Upper lobe of left lung (tissue), 6 donors: ENCODE measurements around the gene CDKN1C. TPM values are rescaled to one million over a fixed set of nuclear protein-coding genes. Genes with fewer than 3 reads are reported as not detected.

Experiments used
- ATAC-seq, 2 donors: fragments of 200-7000 bp; cut with Tn5 transposase; one replicate each; pipeline ENCODE4 v1.9.1; 2022; ENCODE audit warnings: mild to moderate bottlenecking in 2 of 2, moderate library complexity in 2 of 2; ENCODE audit not compliant: low FRiP score in 2 of 2
- DNase-seq, 2 donors: peaks; one replicate each; pipeline ENCODE4 v3.0.0-alpha.2; 2019 to 2020
- H3K27ac ChIP-seq, 4 donors: fragments of 200-600 bp; sonication (generic); one replicate each; pipeline ENCODE4 v1.5.1; 2016 to 2019
- H3K27me3 ChIP-seq, 4 donors: fragments of 200-600 bp; sonication (generic); one replicate each; pipeline ENCODE4 v1.5.1; 2017 to 2019
- H3K36me3 ChIP-seq, 4 donors: fragments of 200-600 bp; sonication (generic); one replicate each; pipeline ENCODE4 v1.5.1; 2016 to 2019
- H3K4me1 ChIP-seq, 4 donors: fragments of 200-600 bp; sonication (generic); one replicate each; pipeline ENCODE4 v1.5.1; 2018 to 2019
- H3K4me3 ChIP-seq, 4 donors: fragments of 200-600 bp; sonication (generic); one replicate each; pipeline ENCODE4 v1.5.1; 2017 to 2019; ENCODE audit warnings: mild to moderate bottlenecking in 2 of 4, moderate library complexity in 1 of 4
- H3K9me3 ChIP-seq, 4 donors: fragments of 200-600 bp; sonication (generic); one replicate each; pipeline ENCODE4 v1.5.1; 2018 to 2019
- EP300 ChIP-seq, 4 donors: sonication (generic); formaldehyde crosslinking; IDR thresholded peaks; one replicate each; pipeline ENCODE4 v1.5.1; 2017; ENCODE audit warnings: antibody characterized with exemption in 4 of 4, control low read depth in 2 of 4
- POLR2A ChIP-seq, 4 donors: fragments of 450-650 bp; IDR thresholded peaks; one replicate each; pipeline ENCODE4 v1.5.1; 2016 to 2017; ENCODE audit warnings: antibody characterized with exemption in 4 of 4, mild to moderate bottlenecking in 2 of 4
- POLR2AphosphoS5 ChIP-seq, 2 donors: sonication (generic); formaldehyde crosslinking; IDR thresholded peaks; one replicate each; pipeline ENCODE4 v1.5.1; 2017; ENCODE audit warnings: antibody characterized with exemption in 2 of 2
- WGBS, 2 donors: methylation state at CpG; one replicate each; pipeline ENCODE4 v1.1.5; 2017 to 2018; 5-methylcytosine and 5-hydroxymethylcytosine counted together
- total RNA-seq, 6 donors: library from RNA; depleted of rRNA in 4 of 6; stranded (reverse); fragments of >200 nt in 4 of 6; gene quantifications; one replicate each; pipeline versions ENCODE4 v1.1.0 to v1.2.1, GENCODE V29; 2016 to 2021
- TF ChIP-seq, protein P1 (sequence below), 6 experiments: fragments of 450-650 bp in 4 of 6; fragments of 200-600 bp in 2 of 6; sonication (generic) in 2 of 6; IDR thresholded peaks; one replicate each; pipeline ENCODE4 v1.5.1; 2016 to 2019; ENCODE audit warnings: antibody characterized with exemption in 6 of 6
- donor health status: DM: no; HTN: no; CAD: no; lungs with moderate emphysema.
- donor health status: DM: no; HTN: yes; CAD: no; lungs with severe emphysema.

Gene CDKN1C
- total RNA-seq, 6 donors from 2014 or later: 23.4 to 71.9 (median 33.6) TPM

DNA sequence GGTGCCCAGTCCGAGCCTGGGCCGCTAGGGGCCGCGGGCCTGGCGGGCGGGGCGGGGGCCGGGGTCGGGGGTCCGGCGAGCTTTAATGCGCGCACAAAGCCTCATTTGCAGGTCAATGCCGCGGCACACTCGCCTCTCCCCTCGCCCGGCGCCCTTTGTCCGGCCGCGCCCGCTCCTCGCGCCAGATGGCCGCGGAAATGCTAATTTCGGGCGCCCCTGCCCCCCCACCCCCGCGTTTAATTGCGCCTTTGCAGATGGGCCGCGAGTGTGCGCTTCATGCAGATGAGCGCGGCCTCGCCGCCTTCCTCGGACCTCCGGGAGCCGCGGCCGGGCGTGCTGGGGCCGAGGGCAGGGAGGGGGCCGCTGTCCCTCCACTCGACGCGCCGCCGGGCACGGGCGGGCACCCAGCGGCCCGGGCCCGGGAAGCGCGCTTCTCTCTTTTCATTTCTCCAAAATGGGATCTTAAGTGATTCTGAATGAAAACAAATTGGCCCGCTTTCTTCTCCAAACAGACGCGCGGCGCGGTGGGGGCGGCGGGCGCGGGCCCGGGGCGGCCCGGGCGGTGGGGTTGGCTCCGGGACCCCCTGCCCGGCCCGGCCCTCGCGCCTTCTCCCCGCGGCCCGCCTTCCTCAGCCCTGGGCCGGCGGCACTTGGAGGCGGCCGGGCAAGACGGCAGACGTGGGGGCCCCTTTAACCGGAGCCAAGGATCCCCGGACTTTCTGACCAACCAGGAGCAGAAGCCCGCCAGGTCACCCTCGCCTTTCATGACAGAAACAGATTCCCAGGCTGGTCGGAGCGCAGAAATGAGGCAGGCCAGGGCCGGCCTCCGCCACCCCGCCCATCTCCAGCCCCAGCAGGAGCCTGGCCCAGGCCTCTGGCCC, 22.9 kb downstream of the CDKN1C start:
- Histone ChIP-seq H3K4me3 (peak overlapping the region in 3 of 4 donors; percentile 25 to 35 (median 30)), H3K27ac (peak overlapping the region in 3 of 4 donors; percentile 27 to 45 (median 35)), H3K9me3 (no peaks in the 10 kb centered on the region), H3K36me3 (no peaks in the 10 kb centered on the region), H3K4me1 (peaks cover 10 to 19% (median 12%) of the 10 kb centered on the region in 4 donors), H3K27me3 (peaks cover 0 to 15% (median 6%) of the 10 kb centered on the region in 4 donors)
- TF ChIP-seq EP300 (IDR thresholded peaks at IDR 0.05) (no peak), POLR2AphosphoS5 (IDR thresholded peaks at IDR 0.05) (no peak), POLR2A (IDR thresholded peaks at IDR 0.05) (no peak)
- TF ChIP-seq, protein P1, sequence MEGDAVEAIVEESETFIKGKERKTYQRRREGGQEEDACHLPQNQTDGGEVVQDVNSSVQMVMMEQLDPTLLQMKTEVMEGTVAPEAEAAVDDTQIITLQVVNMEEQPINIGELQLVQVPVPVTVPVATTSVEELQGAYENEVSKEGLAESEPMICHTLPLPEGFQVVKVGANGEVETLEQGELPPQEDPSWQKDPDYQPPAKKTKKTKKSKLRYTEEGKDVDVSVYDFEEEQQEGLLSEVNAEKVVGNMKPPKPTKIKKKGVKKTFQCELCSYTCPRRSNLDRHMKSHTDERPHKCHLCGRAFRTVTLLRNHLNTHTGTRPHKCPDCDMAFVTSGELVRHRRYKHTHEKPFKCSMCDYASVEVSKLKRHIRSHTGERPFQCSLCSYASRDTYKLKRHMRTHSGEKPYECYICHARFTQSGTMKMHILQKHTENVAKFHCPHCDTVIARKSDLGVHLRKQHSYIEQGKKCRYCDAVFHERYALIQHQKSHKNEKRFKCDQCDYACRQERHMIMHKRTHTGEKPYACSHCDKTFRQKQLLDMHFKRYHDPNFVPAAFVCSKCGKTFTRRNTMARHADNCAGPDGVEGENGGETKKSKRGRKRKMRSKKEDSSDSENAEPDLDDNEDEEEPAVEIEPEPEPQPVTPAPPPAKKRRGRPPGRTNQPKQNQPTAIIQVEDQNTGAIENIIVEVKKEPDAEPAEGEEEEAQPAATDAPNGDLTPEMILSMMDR (IDR thresholded peaks at IDR 0.05): no peak
- DNase-seq (peak in 1 of 2 donors; percentile 83), ATAC-seq (peak in 1 of 2 donors; percentile 7)
- 0 to 11% methylated on average over 3 to 50 of the region's 96 CpGs for WGBS, 2 donors

GRCh38 chr11:2860636-2861035, 24.9 kb downstream of the CDKN1C start:
- Histone ChIP-seq H3K27me3 (peaks cover 0 to 15% (median 6%) of the 10 kb centered on the region in 4 donors), H3K9me3 (no peaks in the 10 kb centered on the region), H3K27ac (no peak overlapping the region), H3K4me1 (peaks cover 10 to 19% (median 12%) of the 10 kb centered on the region in 4 donors), H3K36me3 (no peaks in the 10 kb centered on the region), H3K4me3 (no peak overlapping the region)
- TF ChIP-seq, protein P1 (IDR thresholded peaks at IDR 0.05): no peak
- TF ChIP-seq EP300 (IDR thresholded peaks at IDR 0.05): no peak
- TF ChIP-seq POLR2AphosphoS5 (IDR thresholded peaks at IDR 0.05): no peak
- no peak for TF ChIP-seq POLR2A (IDR thresholded peaks at IDR 0.05)
- ATAC-seq: no peak
- no peak for DNase-seq
- 88% methylated on average over 7 of the region's 7 CpGs for WGBS, 2 donors

GRCh38 chr11:2859699-2860037, 25.9 kb downstream of the CDKN1C start:
- WGBS, 2 donors: 87 to 93% methylated on average over 4 to 10 of the region's 10 CpGs
- Histone ChIP-seq H3K4me3 (no peak overlapping the region), H3K9me3 (no peaks in the 10 kb centered on the region), H3K4me1 (peaks cover 10 to 19% (median 12%) of the 10 kb centered on the region in 4 donors), H3K36me3 (no peaks in the 10 kb centered on the region), H3K27me3 (peaks cover 0 to 15% (median 6%) of the 10 kb centered on the region in 4 donors), H3K27ac (no peak overlapping the region)
- ATAC-seq (no peak), DNase-seq (no peak)
- no peak for TF ChIP-seq EP300 (IDR thresholded peaks at IDR 0.05)
- no peak for TF ChIP-seq POLR2AphosphoS5 (IDR thresholded peaks at IDR 0.05)
- TF ChIP-seq, protein P1 (IDR thresholded peaks at IDR 0.05): no peak
- no peak for TF ChIP-seq POLR2A (IDR thresholded peaks at IDR 0.05)

- 87 to 95% methylated on average over 4 to 16 of the region's 16 CpGs for WGBS, 2 donors
- Histone ChIP-seq H3K4me1 (peaks cover 10 to 14% (median 12%) of the 10 kb centered on the region in 4 donors), H3K27ac (no peak overlapping the region), H3K36me3 (no peaks in the 10 kb centered on the region), H3K9me3 (no peaks in the 10 kb centered on the region), H3K27me3 (peaks cover 0 to 15% (median 6%) of the 10 kb centered on the region in 4 donors), H3K4me3 (no peak overlapping the region)
- ATAC-seq (no peak), DNase-seq (peak in 1 of 2 donors; percentile 61)
- no peak for TF ChIP-seq EP300 (IDR thresholded peaks at IDR 0.05)
Observed at GRCh38 chr11:2858995-2859698, 26.4 kb downstream of the CDKN1C start.

- DNase-seq: peak in 1 of 2 donors; percentile 70
- H3K36me3 ChIP-seq: no peaks in the 10 kb centered on the region
- H3K27ac ChIP-seq: no peak overlapping the region
- H3K9me3 ChIP-seq: no peaks in the 10 kb centered on the region
- TF ChIP-seq POLR2AphosphoS5 (IDR thresholded peaks at IDR 0.05) (no peak), POLR2A (IDR thresholded peaks at IDR 0.05) (no peak), EP300 (IDR thresholded peaks at IDR 0.05) (no peak)
- TF ChIP-seq, protein P1 (IDR thresholded peaks at IDR 0.05): no peak
- peaks cover 0 to 10% (median 5%) of the 10 kb centered on the region in 4 donors for H3K27me3 ChIP-seq
- H3K4me3 ChIP-seq: no peak overlapping the region
- 77 to 83% methylated on average over 1 to 10 of the region's 18 CpGs for WGBS, 2 donors
- H3K4me1 ChIP-seq: peaks cover 5 to 11% (median 8%) of the 10 kb centered on the region in 4 donors
- no peak for ATAC-seq
Observed at GRCh38 chr11:2857918-2858317, 27.7 kb downstream of the CDKN1C start.
